Smooth muscle cell (in vitro differentiated cells): Measurements from ENCODE around the gene BSN. TPM values are rescaled to one million over a fixed set of nuclear protein-coding genes. Genes with fewer than 3 reads are reported as not detected.
"Not testable (repeated sequence)": the region's sequence is repeated elsewhere in the genome, so short reads cannot be mapped to it uniquely, and the experiment has no call there.

ENCODE experiments used
- DNase-seq: peaks from one replicate; lab custom pipeline; 2025; ENCODE audit not compliant: unreplicated experiment; lab: John Stamatoyannopoulos, UW
- H2AFZ ChIP-seq: fragments of 200-600 bp; sonication (generic); 2 replicates; pipeline ENCODE4 v1.6.0; 2016; ENCODE audit warnings: antibody characterized with exemption, low read depth, mild to moderate bottlenecking
- H3F3A ChIP-seq: fragments of 200-600 bp; sonication (generic); 2 replicates; pipeline ENCODE4 v1.6.0; 2017; ENCODE audit warnings: antibody characterized with exemption, low read depth
- H3K27ac ChIP-seq: fragments of 200-600 bp; sonication (generic); 2 replicates; pipeline ENCODE4 v1.5.1; 2016; ENCODE audit warnings: low read depth, mild to moderate bottlenecking
- H3K27me3 ChIP-seq: fragments of 200-600 bp; sonication (generic); 2 replicates; pipeline ENCODE4 v1.6.1; 2016; ENCODE audit warnings: low read depth, mild to moderate bottlenecking
- H3K36me3 ChIP-seq: fragments of 200-600 bp; sonication (generic); 2 replicates; pipeline ENCODE4 v1.5.1; 2016; ENCODE audit warnings: low read depth
- H3K4me1 ChIP-seq: fragments of 200-600 bp; sonication (generic); 2 replicates; pipeline ENCODE4 v1.5.1; 2016; ENCODE audit warnings: low read depth
- H3K4me2 ChIP-seq: fragments of 200-600 bp; sonication (generic); 2 replicates; pipeline ENCODE4 v1.6.0; 2016; ENCODE audit warnings: mild to moderate bottlenecking
- H3K4me3 ChIP-seq: fragments of 200-600 bp; sonication (generic); 2 replicates; pipeline ENCODE4 v1.5.1; 2016; ENCODE audit warnings: mild to moderate bottlenecking
- H3K79me2 ChIP-seq: fragments of 200-600 bp; sonication (generic); 2 replicates; pipeline ENCODE4 v1.6.0; 2016; ENCODE audit warnings: low read depth, mild to moderate bottlenecking
- H3K9ac ChIP-seq: fragments of 200-600 bp; sonication (generic); 2 replicates; pipeline ENCODE4 v1.6.0; 2016; ENCODE audit warnings: low read depth
- H3K9me3 ChIP-seq: fragments of 200-600 bp; sonication (generic); replicated peaks from 2 replicates; pipeline ENCODE4 v1.5.1; 2016; ENCODE audit warnings: low read depth
- H4K20me1 ChIP-seq: fragments of 200-600 bp; sonication (generic); 2 replicates; pipeline ENCODE4 v1.6.0; 2016; ENCODE audit warnings: low read depth
- whole genome bisulfite sequencing: methylation state at CpG from one replicate; pipeline ENCODE4 v1.1.7; 2016; ENCODE audit warnings: low lambda C conversion rate; 5-methylcytosine and 5-hydroxymethylcytosine counted together
- polyA plus RNA-seq: library from polyadenylated mRNA; unstranded; fragments of >200 nt; fragmentation: Nextera tagmentation; extraction: Ambion mirVana; gene quantifications from 2 replicates; pipeline ENCODE4 v1.2.1, GENCODE V29; 2016
- total RNA-seq: library from RNA; depleted of rRNA; stranded (reverse); fragments of >200 nt; gene quantifications from 2 replicates; pipeline ENCODE4 v1.2.3, GENCODE V29; 2014
- TF ChIP-seq, protein P1 (sequence below): fragments of 200-600 bp; sonication (generic); IDR thresholded peaks from 2 replicates; pipeline ENCODE4 v1.5.1; 2017; ENCODE audit warnings: borderline replicate concordance, mild to moderate bottlenecking, antibody characterized with exemption; ENCODE audit not compliant: insufficient read depth, poor library complexity, severe bottlenecking

BSN gene
- total and polyA plus RNA-seq, 2 experiments from 2014 or later, result under 0.01 to 0.07 TPM

DNA sequence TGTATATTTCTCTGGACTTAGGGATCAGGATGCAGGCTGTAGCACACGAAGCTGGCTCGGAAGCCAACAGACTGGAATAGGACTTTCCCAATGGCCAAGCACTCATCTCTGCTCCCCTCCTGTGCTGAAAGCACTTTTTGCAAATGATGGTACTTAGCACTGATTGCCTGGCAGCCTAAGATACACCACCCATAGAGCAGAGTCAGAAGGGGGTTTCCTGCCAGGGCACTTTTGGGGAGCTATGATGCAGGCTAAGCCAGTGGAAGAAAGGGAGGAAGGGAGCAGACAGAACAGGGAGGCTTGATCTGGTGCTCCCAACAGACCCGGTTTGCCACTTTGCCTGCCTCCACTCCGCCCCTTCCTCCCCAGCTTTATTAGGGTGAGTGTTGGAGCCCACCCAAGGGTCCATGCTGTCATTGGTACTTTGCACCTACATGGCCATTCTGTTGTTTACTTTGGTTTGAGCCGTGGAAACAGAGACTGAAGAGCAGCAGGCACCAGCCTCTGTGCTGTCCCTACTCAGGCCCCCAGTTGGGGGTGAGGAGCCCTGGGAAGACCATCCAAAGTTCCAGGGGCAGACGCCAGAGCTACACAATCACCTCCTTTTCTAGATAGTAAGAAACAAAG is 15.9 kb downstream of the BSN start:
- no peaks in the 10 kb centered on the region for H3K9me3 ChIP-seq
- no peaks in the 10 kb centered on the region for H3K4me1 ChIP-seq
- H3F3A ChIP-seq, result no peaks in the 10 kb centered on the region
- H2AFZ ChIP-seq, result no peak overlapping the region
- H4K20me1 ChIP-seq, result no peaks in the 10 kb centered on the region
- no peak overlapping the region for H3K27ac ChIP-seq
- H3K79me2 ChIP-seq, result no peaks in the 10 kb centered on the region
- 70% methylated on average over 6 of the region's 6 CpGs for WGBS
- no peak overlapping the region for H3K4me2 ChIP-seq
- TF ChIP-seq, protein P1, sequence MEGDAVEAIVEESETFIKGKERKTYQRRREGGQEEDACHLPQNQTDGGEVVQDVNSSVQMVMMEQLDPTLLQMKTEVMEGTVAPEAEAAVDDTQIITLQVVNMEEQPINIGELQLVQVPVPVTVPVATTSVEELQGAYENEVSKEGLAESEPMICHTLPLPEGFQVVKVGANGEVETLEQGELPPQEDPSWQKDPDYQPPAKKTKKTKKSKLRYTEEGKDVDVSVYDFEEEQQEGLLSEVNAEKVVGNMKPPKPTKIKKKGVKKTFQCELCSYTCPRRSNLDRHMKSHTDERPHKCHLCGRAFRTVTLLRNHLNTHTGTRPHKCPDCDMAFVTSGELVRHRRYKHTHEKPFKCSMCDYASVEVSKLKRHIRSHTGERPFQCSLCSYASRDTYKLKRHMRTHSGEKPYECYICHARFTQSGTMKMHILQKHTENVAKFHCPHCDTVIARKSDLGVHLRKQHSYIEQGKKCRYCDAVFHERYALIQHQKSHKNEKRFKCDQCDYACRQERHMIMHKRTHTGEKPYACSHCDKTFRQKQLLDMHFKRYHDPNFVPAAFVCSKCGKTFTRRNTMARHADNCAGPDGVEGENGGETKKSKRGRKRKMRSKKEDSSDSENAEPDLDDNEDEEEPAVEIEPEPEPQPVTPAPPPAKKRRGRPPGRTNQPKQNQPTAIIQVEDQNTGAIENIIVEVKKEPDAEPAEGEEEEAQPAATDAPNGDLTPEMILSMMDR, result no peak
- H3K4me3 ChIP-seq, result no peak overlapping the region
- no peaks in the 10 kb centered on the region for H3K36me3 ChIP-seq
- no peak overlapping the region for H3K9ac ChIP-seq
- DNase-seq, result no peak
- no peaks in the 10 kb centered on the region for H3K27me3 ChIP-seq

DNA sequence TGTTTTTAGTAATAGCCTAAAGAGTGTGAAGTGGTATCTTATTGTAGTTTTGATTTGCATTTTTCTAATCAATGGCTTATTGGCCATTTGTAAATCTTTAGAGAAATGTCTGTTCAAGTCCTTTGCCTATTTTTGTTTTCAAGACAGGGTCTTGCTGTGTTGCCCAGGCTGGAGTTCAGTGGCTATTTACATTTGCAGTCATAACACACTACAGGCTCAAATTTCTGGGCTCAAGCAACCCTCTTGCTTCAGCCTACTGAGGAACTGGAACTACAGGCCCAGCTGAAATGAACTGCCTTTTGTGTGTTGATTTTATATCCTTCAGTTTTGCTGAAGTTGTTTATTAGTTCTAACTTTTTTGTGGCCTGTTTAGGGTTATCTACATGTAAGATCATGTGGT is 27.9 kb downstream of the BSN start:
- peaks cover 3% of the 10 kb centered on the region for H3K27me3 ChIP-seq
- H3K9me3 ChIP-seq, result no peaks in the 10 kb centered on the region
- TF ChIP-seq, protein P1, result no peak
- H3K4me2 ChIP-seq, result no peak overlapping the region
- H3K27ac ChIP-seq, result no peak overlapping the region
- no peaks in the 10 kb centered on the region for H3K4me1 ChIP-seq
- H3K9ac ChIP-seq, result no peak overlapping the region
- no peak for DNase-seq
- no peaks in the 10 kb centered on the region for H4K20me1 ChIP-seq
- no peak overlapping the region for H3K4me3 ChIP-seq
- H3K79me2 ChIP-seq, result no peaks in the 10 kb centered on the region
- H3K36me3 ChIP-seq, result no peaks in the 10 kb centered on the region
- H2AFZ ChIP-seq, result no peak overlapping the region
- no peaks in the 10 kb centered on the region for H3F3A ChIP-seq

- WGBS, result 93% methylated on average over 20 of the region's 20 CpGs
- H3F3A ChIP-seq, H3K79me2 ChIP-seq, H4K20me1 ChIP-seq, DNase-seq, H3K27ac ChIP-seq, H3K9me3 ChIP-seq, H3K36me3 ChIP-seq, H2AFZ ChIP-seq, H3K4me3 ChIP-seq, H3K4me2 ChIP-seq, H3K4me1 ChIP-seq, H3K9ac ChIP-seq, H3K27me3 ChIP-seq: not testable (repeated sequence)
These were observed 31.0 kb downstream of the BSN start for GRCh38 chr3:49585261-49585755.

GRCh38 chr3:49591615-49592014 is 37.3 kb downstream of the BSN start:
- H3K4me2 ChIP-seq, result no peak overlapping the region
- no peak overlapping the region for H3K4me3 ChIP-seq
- TF ChIP-seq, protein P1, result no peak
- H3K36me3 ChIP-seq, result no peaks in the 10 kb centered on the region
- no peak overlapping the region for H3K9ac ChIP-seq
- no peak overlapping the region for H3K27ac ChIP-seq
- no peaks in the 10 kb centered on the region for H3K9me3 ChIP-seq
- H3K4me1 ChIP-seq, result no peaks in the 10 kb centered on the region
- peaks cover under 1% of the 10 kb centered on the region for H3K27me3 ChIP-seq
- H4K20me1 ChIP-seq, result no peaks in the 10 kb centered on the region
- no peak overlapping the region for H2AFZ ChIP-seq
- 82% methylated on average over 3 of the region's 3 CpGs for WGBS
- DNase-seq, result no peak
- no peaks in the 10 kb centered on the region for H3F3A ChIP-seq
- no peaks in the 10 kb centered on the region for H3K79me2 ChIP-seq
